Measurements from ENCODE around the gene ABHD16B.
"Not testable (repeated sequence)": the region's sequence is repeated elsewhere in the genome, so short reads cannot be mapped to it uniquely, and the experiment has no call there.

The ABHD16B gene

DNA sequence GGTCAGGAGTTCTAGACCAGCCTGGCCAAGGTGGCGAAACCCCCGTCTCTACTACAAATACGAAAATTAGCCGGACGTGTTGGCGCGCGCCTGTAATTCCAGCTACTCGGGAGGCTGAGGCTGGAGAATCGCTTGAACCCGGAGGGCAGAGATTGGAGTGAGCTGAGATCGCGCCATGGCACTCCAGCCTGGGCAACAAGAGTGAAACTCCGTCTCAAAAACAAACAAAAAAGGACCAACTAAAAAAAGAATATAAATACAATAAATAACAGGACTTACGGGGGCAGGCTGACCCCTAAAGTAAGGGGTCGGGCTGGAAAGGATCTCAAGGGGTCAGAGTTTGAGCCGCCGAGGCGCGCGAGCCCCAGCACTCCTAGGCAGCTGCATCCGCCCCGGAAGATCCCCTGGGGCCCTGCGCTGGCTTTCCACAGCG, 3.3 kb downstream of the ABHD16B start:
- DNase-seq (ENCODE audit: extremely low read depth, insufficient read length), result no peak
- no peaks in the 10 kb centered on the region for H3K27me3 ChIP-seq (replicated peaks; ENCODE audit: control insufficient read depth, insufficient read depth, low read length)
- H3K4me3 ChIP-seq (replicated peaks; ENCODE audit: low read depth, low read length), result peak overlapping the region; percentile 97
- no peak for TF ChIP-seq CTCF (IDR thresholded peaks at IDR 0.05; ENCODE audit: insufficient read depth, low read length, poor library complexity, severe bottlenecking)
- peaks cover 15% of the 10 kb centered on the region for H3K36me3 ChIP-seq (ENCODE audit: control insufficient read depth, insufficient read depth, low read length)

- TF ChIP-seq CTCF (IDR thresholded peaks at IDR 0.05; ENCODE audit: insufficient read depth, low read length, poor library complexity, severe bottlenecking), result no peak
- peak; percentile 96 for DNase-seq (ENCODE audit: extremely low read depth, insufficient read length)
Measured at GRCh38 chr20:63864978-63865640, 3.8 kb downstream of the ABHD16B start, which contains the start of gene TPD52L2. TPD52L2 (plus strand) TSS chr20:63865270; CDS start chr20:63865366, 96 bp downstream.

DNA sequence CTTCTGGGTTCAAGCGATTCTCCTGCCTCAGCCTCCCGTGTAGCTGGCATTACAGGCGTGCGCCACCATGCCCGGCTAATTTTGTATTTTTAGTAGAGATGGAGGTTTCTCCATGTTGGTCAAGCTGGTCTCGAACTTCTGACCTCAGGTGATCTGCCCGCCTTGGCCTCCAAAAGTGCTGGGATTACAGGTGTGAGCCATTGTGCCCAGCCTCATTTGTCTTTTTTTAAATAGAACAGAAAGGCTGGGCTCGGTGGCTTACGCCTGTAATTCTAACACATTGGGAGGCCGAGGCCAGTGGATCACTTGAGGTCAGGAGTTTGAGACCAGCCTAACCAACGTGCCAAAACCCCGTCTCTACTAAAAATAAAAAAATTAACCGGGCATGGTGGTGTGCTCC, 5.7 kb downstream of the ABHD16B start:
- H3K4me3 ChIP-seq (replicated peaks; ENCODE audit: low read depth, low read length); DNase-seq (ENCODE audit: extremely low read depth, insufficient read length); H3K27me3 ChIP-seq (replicated peaks; ENCODE audit: control insufficient read depth, insufficient read depth, low read length): not testable (repeated sequence)
- H3K36me3 ChIP-seq (ENCODE audit: control insufficient read depth, insufficient read depth, low read length), result peaks cover 16% of the 10 kb centered on the region

More at GRCh38 chr20:63864978-63865640, 3.8 kb downstream of the ABHD16B start, which contains the start of gene TPD52L2:
- H3K36me3 ChIP-seq (ENCODE audit: control insufficient read depth, insufficient read depth, low read length), result peaks cover 18% of the 10 kb centered on the region
- no peaks in the 10 kb centered on the region for H3K27me3 ChIP-seq (replicated peaks; ENCODE audit: control insufficient read depth, insufficient read depth, low read length)
- peak within 1 kb of the TSS; percentile 97 for H3K4me3 ChIP-seq (replicated peaks; ENCODE audit: low read depth, low read length)

GRCh38 chr20:63868264-63868663, 7.0 kb downstream of the ABHD16B start:
- Histone ChIP-seq H3K36me3 (ENCODE audit: control insufficient read depth, insufficient read depth, low read length) (peaks cover 10% of the 10 kb centered on the region), H3K27me3 (replicated peaks; ENCODE audit: control insufficient read depth, insufficient read depth, low read length) (no peaks in the 10 kb centered on the region), H3K4me3 (replicated peaks; ENCODE audit: low read depth, low read length) (no peak overlapping the region)
- no peak for TF ChIP-seq CTCF (IDR thresholded peaks at IDR 0.05; ENCODE audit: insufficient read depth, low read length, poor library complexity, severe bottlenecking)
- DNase-seq (ENCODE audit: extremely low read depth, insufficient read length), result no peak

- peaks cover 33% of the 10 kb centered on the region for H3K36me3 ChIP-seq (ENCODE audit: control insufficient read depth, insufficient read depth, low read length)
- H3K27me3 ChIP-seq (replicated peaks; ENCODE audit: control insufficient read depth, insufficient read depth, low read length), result no peaks in the 10 kb centered on the region
- TF ChIP-seq CTCF (IDR thresholded peaks at IDR 0.05; ENCODE audit: insufficient read depth, low read length, poor library complexity, severe bottlenecking), result no peak
- no peak overlapping the region for H3K4me3 ChIP-seq (replicated peaks; ENCODE audit: low read depth, low read length)
- DNase-seq (ENCODE audit: extremely low read depth, insufficient read length), result no peak
Measured at GRCh38 chr20:63873477-63873971, 12.2 kb downstream of the ABHD16B start.

DNA sequence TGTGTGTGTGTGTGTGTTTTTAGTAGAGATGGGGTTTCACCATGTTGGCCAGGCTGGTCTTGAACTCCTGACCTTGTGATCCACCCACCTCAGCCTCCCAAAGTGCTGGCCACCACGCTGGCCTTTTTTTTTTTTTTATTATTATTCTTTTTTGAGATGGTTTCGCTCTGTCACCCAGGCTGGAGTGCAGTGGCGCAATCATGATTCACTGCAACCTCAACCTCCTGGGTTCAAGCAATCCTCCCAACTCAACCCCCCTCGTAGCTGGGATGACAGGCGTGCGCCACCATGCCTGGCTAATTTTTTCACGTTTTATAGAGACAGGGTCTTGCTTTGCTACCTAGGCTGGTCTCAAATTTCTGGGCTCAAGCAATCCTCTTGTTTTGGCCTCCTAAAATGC, 12.9 kb downstream of the ABHD16B start:
- H3K27me3 ChIP-seq (replicated peaks; ENCODE audit: control insufficient read depth, insufficient read depth, low read length); H3K4me3 ChIP-seq (replicated peaks; ENCODE audit: low read depth, low read length); DNase-seq (ENCODE audit: extremely low read depth, insufficient read length): not testable (repeated sequence)
- H3K36me3 ChIP-seq (ENCODE audit: control insufficient read depth, insufficient read depth, low read length), result peaks cover 35% of the 10 kb centered on the region
